ENCODE data around the gene GFPT1.
"Not testable (repeated sequence)": the region's sequence is repeated elsewhere in the genome, so short reads cannot be mapped to it uniquely, and the experiment has no call there.

The GFPT1 gene

DNA sequence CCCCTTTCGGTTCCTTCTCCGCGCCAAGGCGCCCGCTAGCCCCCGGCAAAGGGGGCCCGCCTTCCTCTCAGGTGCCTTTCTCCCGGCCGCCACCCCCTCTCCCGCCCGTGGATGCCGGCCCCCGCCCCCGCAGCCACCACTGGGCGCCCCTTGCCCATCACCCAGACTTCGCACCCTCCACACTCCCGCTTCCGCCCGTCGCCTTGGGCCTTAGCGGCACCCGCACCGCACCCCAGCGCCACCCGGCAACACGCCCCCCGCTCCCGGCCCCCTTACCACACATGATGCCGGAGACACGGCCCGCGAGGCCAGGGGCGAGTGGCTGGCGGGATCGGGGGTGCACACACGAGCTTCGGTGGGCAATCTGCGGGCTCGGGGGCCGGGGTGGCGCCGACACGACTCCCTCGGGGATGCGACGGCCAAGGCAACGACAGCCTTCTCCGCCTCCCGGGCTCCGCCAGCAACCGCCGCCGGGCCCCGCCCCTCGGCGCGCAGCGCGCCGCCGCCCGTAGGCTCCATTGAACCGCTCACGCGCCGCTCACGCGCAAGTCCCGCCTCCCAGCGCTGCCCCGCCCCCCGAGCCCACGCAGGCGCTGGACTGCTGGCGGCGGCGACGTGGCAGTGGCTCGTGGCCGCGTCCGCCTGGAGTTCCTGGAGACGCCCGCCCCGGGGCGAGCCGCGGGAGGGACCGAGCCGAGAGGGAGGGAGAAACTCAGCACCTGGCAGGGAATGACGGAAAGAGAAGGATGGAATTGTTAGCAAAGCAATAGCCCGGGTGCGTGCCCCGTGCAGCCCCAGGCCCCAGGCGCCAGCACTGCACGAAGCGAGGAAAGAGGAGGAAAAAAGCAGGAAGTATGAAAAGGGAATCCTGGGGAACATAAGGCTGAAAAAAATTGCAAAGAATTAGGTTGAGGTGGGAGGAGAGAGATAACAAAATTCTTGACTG lies at the start of gene GFPT1:
GFPT1 (minus strand) TSS at position 439 of the 946 bp plus-strand sequence; CDS start at position 283, 156 bp downstream.
- peak; percentile 42 for DNase-seq

DNA sequence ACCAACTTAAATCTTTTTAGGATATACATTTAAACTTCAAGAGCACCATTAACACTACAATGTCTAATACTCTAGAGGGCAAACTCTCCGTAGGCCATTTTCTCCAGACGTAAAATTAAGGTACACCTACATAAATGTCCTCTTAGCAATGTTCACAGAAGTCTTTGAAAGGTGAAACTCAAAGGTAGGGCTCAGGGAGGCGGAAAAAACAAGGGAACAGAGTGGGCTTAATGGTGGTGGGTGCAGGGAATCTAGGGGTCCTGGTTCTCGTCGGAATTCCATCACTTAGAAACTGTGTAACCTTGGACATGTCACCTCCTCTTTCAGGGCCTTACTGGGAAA lies 49.5 kb upstream of the GFPT1 start:
- DNase-seq: no peak

DNA sequence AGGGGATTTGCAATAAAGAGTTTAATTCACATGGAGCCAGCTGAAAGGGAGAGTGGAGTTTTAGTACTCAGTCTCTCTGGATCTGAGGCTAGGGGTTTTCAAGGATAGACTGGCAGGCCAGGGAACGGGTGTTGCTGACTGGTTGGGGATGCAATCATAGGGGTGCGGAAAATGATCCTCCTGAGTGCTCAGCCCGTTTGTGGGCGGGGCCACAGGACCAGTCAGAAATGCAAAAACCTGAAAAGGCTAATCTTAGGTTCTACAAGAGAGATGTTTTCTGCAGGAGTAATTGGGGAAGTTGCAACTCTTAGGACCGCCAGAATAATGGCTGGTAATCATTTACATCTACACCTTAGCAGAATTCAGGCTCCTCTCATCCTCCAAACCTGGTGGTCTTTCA lies 47.7 kb upstream of the GFPT1 start:
- no peak for DNase-seq

DNA sequence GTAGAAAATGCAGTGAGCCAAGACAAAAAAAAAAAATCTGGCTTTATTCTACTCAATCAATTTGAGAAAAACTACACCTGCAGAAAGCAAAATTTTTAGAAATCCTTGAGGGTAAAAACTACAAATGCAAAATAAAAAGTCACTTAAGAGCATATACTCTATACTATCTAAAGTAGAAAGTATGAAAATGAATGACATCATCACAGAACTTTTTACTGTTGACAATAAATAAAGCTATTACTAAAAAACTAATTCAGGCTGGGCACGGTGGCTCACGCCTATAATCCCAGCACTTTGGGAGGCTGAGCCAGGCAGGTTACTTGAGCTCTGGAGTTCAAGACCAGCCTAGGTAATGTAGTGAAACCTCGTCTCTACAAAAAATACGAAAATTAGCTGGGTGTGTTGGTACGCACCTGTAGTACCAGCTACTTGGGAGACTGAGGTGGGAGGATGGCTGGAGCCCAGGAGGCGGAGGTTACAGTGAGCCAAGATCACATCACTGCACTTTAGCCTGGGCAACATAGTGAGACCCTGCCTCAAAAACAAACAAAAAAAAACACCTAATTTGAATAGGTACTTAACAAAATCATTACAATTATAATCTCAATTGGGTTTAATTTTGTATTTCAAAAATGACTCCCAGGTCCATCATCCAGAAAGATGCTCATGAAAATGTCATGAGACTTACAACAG lies 42.6 kb upstream of the GFPT1 start:
- DNase-seq: no peak

DNA sequence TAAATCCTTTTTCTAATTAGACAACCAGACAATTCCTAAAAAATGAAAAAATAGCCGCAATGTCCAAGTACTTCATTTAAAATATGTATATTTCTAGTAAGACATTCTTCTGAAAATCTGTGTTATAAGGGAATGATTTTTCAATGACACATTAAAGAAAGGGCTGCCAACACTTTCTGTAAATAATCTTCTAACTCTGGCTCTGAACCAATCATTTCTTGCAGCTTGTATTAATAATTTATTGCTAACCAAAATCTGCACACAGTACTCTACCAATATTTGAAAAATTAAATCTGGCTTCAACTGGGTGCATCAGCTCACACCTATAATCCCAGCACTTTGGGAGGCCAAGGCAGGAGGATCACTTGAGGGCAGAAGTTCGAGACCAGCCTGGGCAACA lies 42.0 kb upstream of the GFPT1 start:
- no peak for DNase-seq

DNA sequence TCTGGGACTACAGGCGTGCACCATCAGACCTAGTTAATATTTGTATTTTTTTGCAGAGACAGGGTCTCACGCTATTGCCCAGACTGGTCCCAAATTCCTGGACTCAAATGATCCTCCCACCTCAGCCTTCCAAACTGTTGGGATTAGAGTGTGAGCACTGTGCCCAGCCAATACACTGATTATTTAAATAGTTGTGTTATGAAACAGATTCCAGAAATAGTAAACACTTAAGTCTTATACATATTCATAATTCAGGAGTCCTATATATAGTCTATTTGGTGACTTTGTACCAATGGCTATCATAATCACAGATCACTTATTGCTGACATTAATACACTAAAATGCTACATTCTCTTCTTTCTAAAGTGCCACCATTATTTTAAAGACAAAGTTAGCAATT lies 37.4 kb upstream of the GFPT1 start:
- no peak for DNase-seq

DNA sequence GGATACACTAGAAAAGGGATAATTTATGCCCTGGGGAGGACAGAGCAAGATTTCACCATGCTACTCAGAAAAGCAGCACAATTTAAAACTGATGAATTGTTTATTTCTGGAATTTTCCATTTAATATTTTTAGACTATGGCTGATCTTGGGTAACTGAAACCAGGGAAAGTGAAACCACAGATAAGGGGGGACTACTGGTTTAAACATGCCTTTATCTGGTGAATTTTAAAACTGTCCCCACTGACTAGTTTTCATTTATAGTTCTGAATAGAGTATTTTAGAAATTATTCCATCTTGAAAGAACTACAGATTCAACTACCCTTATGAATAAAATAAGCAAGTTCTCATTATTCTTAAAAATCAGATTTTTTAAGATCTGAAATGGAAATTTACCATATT lies 35.2 kb upstream of the GFPT1 start:
- no peak for DNase-seq

DNA sequence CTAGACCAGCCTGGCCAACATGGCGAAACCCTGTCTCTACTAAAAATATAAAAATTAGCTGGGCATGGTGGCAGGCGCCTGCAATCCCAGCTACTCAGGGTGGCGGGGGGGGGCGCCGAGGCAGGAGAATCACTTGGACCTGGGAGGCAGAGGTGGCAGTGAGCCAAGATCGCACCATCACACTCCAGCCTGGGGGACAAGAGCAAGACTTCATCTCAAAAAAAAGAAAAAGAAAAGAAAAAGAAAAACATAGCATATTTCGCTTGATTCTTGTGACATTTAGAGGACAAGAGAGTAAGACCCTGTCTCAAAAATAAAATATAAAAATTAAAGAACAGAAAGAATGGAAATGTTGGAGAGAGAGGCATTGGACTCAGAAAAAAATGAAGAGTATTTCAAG lies 32.1 kb upstream of the GFPT1 start:
- not testable (repeated sequence) for DNase-seq

DNA sequence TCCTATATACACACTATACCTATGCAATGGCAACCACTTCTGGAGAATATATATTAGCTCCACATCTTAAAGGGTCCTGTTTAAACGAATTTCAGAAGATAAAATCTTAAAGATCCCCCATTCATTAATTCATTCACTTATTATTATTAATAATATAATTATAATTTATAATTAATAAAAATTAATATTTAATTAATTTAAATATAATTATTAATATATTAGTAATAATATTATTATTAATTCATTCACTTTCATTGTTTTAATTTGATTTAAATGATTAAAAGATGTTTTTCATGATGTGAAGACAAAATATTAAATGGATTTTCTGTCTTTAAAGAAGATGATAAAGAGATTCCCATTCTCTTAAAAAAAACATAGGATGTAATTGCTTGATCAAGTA lies 29.1 kb upstream of the GFPT1 start:
- DNase-seq: no peak

DNA sequence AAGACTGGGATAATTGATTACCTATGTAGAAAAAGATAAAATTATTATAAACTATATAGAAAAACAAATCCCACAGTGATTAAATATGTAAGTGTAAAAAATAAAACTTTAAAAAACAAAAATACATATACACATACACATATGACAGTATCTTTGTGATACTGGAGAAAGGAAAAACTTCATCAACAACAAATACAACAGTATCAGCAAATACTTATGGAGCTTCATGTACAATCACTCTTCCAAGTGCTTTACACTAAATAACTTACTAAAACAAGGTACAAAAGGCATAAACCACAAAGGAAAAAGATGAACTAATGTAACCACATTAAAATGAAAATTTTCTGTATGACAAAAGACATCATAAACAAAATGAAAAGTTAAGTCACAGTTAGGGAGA lies 24.1 kb upstream of the GFPT1 start:
- DNase-seq: no peak

DNA sequence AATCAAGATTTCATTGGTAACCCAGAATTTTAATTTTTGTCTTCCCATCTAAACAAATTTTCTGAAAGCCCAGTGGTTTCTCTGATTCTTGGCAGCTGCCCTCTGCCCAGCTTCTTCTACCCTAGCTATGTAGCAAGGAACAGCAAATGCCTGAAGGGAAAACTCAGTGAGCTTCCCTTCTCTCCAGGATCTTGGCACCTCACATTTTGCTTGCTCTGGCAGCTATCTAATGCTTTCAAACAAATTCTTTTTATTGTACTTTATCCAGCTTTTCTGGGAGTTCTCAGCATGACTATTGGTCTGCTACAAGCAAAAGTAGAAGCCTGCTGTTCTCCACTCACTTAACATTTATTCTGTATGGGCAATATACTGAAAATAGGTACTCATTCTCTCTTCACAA lies 18.3 kb upstream of the GFPT1 start:
- no peak for DNase-seq

DNA sequence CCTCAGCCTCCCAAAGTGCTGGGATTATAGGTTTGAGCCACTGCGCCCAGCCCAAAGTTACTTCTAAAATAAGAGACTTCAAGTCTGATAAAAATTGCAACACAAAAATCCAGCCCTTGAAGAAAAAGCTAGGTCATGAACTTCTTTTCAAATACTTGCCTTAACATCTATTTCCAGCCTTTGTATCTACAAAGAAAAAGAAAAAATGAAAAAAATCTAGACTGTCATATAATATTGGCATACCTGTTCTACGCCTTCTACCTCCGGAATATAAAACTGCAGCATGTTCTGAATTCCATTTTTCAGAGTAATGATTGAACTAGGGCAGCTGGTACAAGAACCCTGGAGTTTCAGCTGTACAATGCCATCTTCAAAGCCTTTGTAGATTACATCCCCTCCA lies 13.1 kb upstream of the GFPT1 start:
- no peak for DNase-seq

DNA sequence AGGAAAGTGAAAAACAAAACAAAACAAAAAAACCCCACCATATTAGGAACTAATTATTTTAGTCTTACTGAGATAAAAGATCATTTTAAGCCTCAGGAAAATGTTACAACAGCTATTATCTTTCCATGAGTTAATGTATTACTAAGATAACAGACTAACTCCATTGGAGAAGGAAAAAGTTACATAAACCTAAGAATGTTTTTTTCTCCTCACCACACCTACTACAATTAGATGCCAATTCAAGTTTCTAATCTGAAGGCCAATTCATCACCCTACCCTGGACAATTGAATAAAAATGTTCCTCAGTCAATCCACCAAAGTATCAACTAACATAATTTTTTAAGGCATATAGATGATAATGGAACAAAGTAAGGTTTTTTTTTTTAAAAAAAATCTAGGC lies 10.2 kb upstream of the GFPT1 start:
- no peak for DNase-seq

DNA sequence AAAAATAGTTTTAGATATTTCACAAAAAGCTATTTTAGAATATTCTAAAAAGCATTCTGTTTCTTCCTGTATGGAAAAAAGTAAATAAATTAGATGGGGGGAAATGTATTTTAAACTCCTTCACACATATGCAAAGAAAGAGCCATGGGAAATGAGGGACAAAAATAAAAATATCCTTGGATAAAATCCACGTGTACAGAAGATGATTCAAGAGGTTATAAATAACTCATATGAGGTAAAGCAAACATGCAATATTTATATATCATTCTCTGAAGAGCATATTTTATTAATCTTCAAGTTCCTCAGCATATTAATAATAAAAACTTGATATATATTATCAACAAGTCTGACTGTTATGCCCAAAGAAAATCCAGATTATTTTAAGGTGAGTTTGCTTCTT lies 8.8 kb upstream of the GFPT1 start:
- DNase-seq: no peak

DNA sequence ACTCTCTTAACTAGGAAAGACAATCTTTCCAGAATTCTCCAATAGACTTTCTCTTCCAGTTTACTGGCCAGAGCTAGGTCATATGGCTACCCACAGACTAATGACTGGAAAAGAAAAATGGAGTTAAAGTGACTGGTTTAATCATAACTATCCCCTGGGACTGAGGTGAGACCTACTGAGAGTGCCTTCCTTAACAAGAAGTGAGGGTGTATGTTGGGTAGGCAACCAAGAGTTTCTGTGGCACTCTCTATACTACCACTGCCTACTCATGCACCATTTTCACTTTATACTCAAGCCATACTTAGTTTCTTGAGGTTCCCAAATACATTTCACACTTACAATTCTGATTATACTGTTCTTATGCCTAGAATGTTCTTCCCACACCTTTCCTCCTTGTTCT lies 6.9 kb upstream of the GFPT1 start:
- DNase-seq: no peak

DNA sequence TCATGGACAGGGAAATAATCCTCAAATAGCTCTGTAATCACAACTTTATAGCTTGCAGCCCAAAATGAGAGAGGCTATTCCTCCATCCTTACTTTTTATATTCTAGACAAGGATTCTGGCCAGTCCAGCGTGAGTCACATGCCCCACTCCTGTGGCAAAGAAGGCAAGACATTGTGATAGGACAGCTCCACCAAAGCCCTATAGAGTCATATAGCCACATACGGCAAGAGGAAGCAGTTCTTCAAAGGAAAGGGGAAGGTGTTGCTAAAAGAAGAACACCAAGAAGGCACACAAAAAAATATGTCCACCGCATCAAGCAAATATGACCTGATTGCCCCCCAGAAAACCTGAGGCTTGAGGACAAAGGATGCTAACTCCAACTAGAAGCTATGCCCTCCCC lies 3.4 kb upstream of the GFPT1 start:
- peak; percentile 25 for DNase-seq

DNA sequence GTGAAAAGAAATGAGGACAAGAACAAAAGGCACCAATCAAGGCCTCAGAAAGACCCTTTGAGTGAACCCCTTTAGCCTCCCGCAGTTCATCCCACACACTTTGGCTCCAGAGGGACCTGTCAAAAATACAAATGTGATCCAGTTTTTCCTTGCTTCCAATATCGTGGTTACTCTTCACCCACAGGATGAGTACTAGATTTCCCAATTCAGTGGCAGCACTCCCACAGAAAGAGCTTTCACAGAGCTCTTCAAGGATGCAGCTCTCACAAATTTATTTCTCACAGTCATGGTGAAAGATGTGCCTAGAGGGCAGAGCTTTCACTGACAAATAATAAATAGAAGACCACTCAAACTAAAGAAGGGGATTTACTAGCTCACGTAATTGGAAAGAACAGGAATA lies 3.0 kb upstream of the GFPT1 start:
- DNase-seq: no peak

DNA sequence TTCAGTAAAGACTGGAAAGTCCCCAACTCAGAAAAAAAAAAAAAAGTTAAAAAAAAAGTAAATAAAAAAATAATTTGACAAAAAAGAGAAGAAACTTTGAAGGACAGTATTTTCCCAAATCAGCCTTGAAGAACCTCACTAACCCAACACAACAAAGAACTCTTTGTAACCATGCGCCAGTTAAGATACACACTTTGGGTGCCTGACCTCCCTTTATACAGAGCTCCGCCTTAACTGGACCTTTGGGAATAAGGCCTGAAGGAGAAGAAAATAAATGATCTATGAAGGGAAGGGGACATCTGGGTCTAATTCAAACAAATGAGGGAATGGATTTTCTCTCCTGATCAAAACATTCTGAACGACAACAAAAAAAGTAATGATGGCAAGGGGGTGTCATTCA lies 2.2 kb upstream of the GFPT1 start:
- no peak for DNase-seq

DNA sequence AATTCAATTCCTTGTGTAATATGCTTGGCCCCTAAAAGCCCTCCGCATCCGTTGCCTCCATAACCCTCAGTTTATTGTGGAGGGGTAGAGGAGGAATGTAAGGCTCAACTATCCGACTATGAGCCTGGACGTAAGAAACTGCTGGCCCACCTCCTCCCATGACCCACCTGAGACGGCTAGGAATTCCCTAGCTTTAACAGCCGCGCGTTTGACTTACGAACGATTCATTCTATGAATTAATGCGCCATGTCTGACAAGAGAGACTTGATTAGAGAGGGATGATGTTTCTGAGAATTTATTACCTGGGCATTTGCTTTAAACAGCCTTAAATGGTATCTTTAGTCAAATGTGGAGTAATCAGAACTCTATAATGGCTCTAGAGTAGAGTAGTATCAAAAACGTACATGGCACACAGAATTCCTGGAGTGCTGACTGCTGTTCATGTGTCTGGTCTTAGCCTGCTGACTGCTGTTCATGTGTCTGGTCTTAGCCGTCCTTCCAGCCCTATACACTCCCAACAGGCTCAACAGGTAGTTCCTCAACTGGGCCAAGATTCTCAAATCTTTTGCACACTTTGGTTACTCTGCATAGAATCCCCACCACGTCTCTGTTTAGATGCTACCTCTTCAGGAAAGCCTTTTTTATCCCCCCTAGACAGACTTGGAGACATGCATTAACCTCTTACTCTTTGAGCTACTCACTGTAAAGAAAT lies 899 bp upstream of the GFPT1 start:
- no peak for DNase-seq

DNA sequence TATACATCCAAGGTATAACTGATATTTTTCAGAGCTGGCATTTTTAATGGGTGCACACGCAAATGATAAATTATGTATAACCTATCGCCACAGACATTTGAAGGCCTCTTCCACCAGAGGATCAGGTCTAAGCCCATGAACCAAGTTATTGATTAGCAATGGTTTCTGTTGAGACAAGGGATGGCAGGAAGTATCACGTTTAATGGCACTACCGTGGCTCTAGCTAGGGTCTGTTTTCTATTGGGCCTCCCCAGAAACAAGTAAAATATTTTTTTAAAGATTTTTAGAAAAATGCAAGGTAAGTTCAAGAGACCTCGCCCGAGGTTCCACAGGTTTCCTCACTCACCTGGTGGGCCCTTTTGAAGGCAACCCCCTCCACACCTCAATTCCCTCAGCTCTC lies 667 bp downstream of the GFPT1 start:
- no peak for DNase-seq

DNA sequence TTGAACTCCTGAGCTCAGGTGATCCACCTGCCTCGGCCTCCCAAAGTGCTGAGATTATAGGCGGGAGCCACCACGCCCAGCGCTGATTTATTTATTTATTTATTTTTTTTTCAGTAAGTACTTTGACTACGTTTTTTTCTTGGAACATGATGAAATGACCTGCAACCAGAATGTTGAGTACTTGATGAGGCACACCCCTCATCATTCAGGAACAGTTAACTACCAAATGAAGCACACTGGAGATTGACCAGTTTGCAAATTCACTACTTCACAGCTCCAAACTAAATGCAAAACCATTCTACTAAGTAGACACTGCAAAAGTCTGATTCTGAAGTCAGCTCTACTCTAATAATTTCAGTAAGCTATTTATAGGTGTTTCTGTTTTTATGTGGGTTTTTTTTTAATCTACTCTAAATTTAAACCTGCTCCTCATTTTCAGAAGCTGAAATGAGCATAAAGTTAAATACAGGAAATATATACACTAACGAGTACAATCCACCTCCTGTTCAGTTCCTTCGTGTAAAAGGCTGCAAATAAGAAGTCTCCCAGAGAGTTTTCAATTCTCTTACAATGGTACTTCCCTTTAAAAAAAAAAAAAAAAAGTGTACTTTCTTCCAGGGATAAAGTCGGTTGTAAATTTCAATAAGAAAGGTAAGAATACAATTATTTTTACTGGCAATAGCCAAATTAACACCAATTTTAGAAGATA lies 1.4 kb downstream of the GFPT1 start:
- DNase-seq: no peak

DNA sequence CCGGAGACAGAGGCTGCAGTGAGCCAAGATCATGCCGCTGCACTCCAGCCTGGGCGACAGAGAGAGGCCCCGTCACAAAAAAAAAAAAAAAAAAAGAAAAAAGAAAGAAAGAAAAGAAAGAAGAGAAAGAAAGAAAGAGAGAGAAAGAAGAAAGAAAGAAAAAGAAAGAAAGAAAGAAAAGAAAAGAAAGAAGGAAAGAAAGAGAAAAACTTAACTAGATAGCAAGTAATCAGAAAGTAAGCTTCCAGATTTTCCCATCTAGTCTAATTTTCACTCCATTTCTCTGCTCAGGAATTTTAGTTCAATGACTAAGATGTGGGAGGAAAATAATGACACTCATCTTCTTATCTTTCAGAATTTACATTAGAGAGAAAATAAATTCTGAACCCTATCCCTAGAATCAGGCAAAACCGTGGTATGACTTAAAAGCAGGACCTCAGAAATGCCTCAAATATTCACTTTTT lies 2.4 kb downstream of the GFPT1 start:
- DNase-seq: no peak

DNA sequence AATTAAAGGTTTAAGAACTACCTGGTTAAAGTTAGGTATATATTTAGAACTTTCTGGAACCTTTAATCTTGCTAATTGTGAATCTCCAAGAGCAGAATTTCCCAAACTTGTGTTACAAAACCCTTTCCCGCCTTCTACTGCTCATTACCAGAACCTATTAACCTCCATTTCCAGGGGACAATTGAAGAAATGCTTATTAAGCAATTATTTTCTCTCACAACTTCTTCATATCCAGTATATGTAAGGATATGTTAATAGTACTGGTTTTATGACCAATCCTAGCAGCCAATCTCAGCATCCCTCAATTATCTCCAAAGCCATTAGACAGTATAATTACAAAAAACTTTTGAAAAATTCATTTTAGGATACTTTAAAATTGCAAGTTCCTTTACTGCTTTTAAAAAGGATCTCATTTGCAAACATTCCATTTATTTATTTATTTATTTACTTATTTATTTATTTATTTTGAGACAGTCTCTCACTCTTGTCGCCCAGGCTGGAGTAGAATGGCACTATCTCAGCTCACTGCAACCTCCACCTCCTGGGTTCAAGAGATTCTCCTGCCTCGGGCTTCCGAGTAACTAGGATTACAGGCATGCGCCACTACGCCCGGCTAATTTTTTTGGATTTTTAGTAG lies 3.7 kb downstream of the GFPT1 start:
- no peak for DNase-seq

Measured in SIG-M5 (cell line).